ENCODE data around the gene SERPINB2. TPM values are rescaled to one million over a fixed set of nuclear protein-coding genes. Genes with fewer than 3 reads are reported as not detected.

The SERPINB2 gene
- total RNA-seq, 2 experiments from 2014 or later = not detected

- POLR2A ChIA-PET = no interaction called here
- DNase-seq = peak; percentile 63
- peaks cover 26% of the 10 kb centered on the region for H3K4me1 Mint-ChIP-seq (ENCODE audit: low read depth)
- peaks cover 21% of the 10 kb centered on the region for H3K27me3 Mint-ChIP-seq (ENCODE audit: low read depth)
- no peaks in the 10 kb centered on the region for H3K9me3 Mint-ChIP-seq (ENCODE audit: insufficient read depth)
- CTCF ChIA-PET = interaction anchor here (1.0 to 1.7 kb wide), 3 partner anchors 13 to 21 kb away, joined by 4 to 6 read pairs (median 4); partner anchors contain the start of gene SERPINB8
- H3K4me3 Mint-ChIP-seq = peak within 1 kb of the TSS; percentile 42
- H3K36me3 Mint-ChIP-seq (ENCODE audit: low read depth) = no peaks in the 10 kb centered on the region
- H3K27ac Mint-ChIP-seq = no peak within 1 kb of the TSS
- peak; percentile 96 for ATAC-seq
These were observed 61.7 kb downstream of the SERPINB2 start, which contains the start of gene HMSD for GRCh38 chr18:63949068-63949737. TSS of gene HMSD (plus strand) at chr18:63949301. CDS start at chr18:63953456, 4,155 bp downstream.

- no peaks in the 10 kb centered on the region for H3K9me3 Mint-ChIP-seq (ENCODE audit: insufficient read depth)
- ChIA-PET POLR2A (no interaction called here), CTCF (interaction anchor here (1.3 kb wide), 2 partner anchors 9 to 15 kb away, joined by 3 to 5 read pairs; no protein-coding TSS in a partner anchor)
- no peak overlapping the region for H3K4me3 Mint-ChIP-seq
- DNase-seq (no peak), ATAC-seq (no peak)
- H3K27ac Mint-ChIP-seq = no peak overlapping the region
- peaks cover 26% of the 10 kb centered on the region for H3K4me1 Mint-ChIP-seq (ENCODE audit: low read depth)
- H3K27me3 Mint-ChIP-seq (ENCODE audit: low read depth) = peaks cover 14% of the 10 kb centered on the region
- no peaks in the 10 kb centered on the region for H3K36me3 Mint-ChIP-seq (ENCODE audit: low read depth)
These were observed 63.8 kb downstream of the SERPINB2 start for GRCh38 chr18:63951302-63951705.

Other genes with a start within 250 kb of the SERPINB2 start
- not detected for gene SERPINB4, start 243.4 kb upstream of the SERPINB2 start, total RNA-seq
- not detected for gene SERPINB3, start 225.8 kb upstream of the SERPINB2 start, total RNA-seq
- not detected for gene SERPINB11, start 184.7 kb upstream of the SERPINB2 start, total RNA-seq
- gene SERPINB7, start 112.3 kb upstream of the SERPINB2 start, total RNA-seq = not detected
- not detected for gene SERPINB10, start 20.3 kb downstream of the SERPINB2 start, total RNA-seq
- under 1 TPM in 1 of 2 experiments, not detected in 1; 0.26 TPM for gene HMSD, start 61.6 kb downstream of the SERPINB2 start, total RNA-seq
- gene SERPINB8, start 82.4 kb downstream of the SERPINB2 start, total RNA-seq = 1 to 10 TPM; 2.7 to 3.4 TPM

All from activated CD8-positive, alpha-beta T cell treated with anti-CD3 and anti-CD28 coated beads, Interleukin-2, amount 10 ng/mL, durations not matched to agents 7 days and 5 days (primary cell).